Cerebellar nuclear complex (tissue), 1 donor: ENCODE measurements around the gene SUGP1.

Experiments
- DNase-seq, 2 experiments: peaks; one replicate each; lab custom pipeline; 2025; lab: John Stamatoyannopoulos, UW

SUGP1 gene

GRCh38 chr19:19342086-19343015 lies 22.0 kb upstream of the SUGP1 start:
- no peak for DNase-seq

GRCh38 chr19:19341026-19341425 lies 20.7 kb upstream of the SUGP1 start:
- DNase-seq, result no peak

- DNase-seq, result no peak
Measured at GRCh38 chr19:19338082-19338481, 17.8 kb upstream of the SUGP1 start.

GRCh38 chr19:19337120-19337519 lies 16.8 kb upstream of the SUGP1 start:
- DNase-seq, result no peak

GRCh38 chr19:19336597-19336996 lies 16.3 kb upstream of the SUGP1 start:
- DNase-seq, result no peak

GRCh38 chr19:19335408-19336158 lies 15.3 kb upstream of the SUGP1 start:
- DNase-seq, result no peak

- no peak for DNase-seq
Measured at GRCh38 chr19:19334989-19335344, 14.7 kb upstream of the SUGP1 start.

- no peak for DNase-seq
Measured at GRCh38 chr19:19334063-19334988, 14.0 kb upstream of the SUGP1 start.

- DNase-seq, result no peak
Measured at GRCh38 chr19:19329126-19329525, 8.8 kb upstream of the SUGP1 start.

GRCh38 chr19:19327672-19328071 lies 7.4 kb upstream of the SUGP1 start:
- DNase-seq, result no peak

GRCh38 chr19:19324059-19324770 lies 3.9 kb upstream of the SUGP1 start:
- DNase-seq, result no peak

GRCh38 chr19:19321141-19321577 lies 850 bp upstream of the SUGP1 start:
- no peak for DNase-seq

- no peak for DNase-seq
Measured at GRCh38 chr19:19319732-19320360, 463 bp downstream of the SUGP1 start.

GRCh38 chr19:19316082-19316481 lies 4.2 kb downstream of the SUGP1 start:
- DNase-seq, result no peak

GRCh38 chr19:19315444-19315843 lies 4.9 kb downstream of the SUGP1 start:
- no peak for DNase-seq

- no peak for DNase-seq
Measured at GRCh38 chr19:19308373-19308772, 11.9 kb downstream of the SUGP1 start.

GRCh38 chr19:19306191-19306590 lies 14.1 kb downstream of the SUGP1 start:
- no peak for DNase-seq

GRCh38 chr19:19305696-19306095 lies 14.6 kb downstream of the SUGP1 start:
- no peak for DNase-seq

- DNase-seq, result no peak
Measured at GRCh38 chr19:19305066-19305465, 15.2 kb downstream of the SUGP1 start.

GRCh38 chr19:19304186-19304965 lies 15.9 kb downstream of the SUGP1 start:
- DNase-seq, result no peak
